HG03095 (cell line): Measurements from ENCODE around the gene CCR2.
"Not testable (repeated sequence)": the region's sequence is repeated elsewhere in the genome, so short reads cannot be mapped to it uniquely, and the experiment has no call there.

Source experiments
- ATAC-seq: cut with Tn5 transposase; IDR thresholded peaks from one replicate; pipeline ENCODE4 v1.9.1; 2021; ENCODE audit warnings: moderate library complexity; ENCODE audit not compliant: unreplicated experiment

Gene CCR2

DNA sequence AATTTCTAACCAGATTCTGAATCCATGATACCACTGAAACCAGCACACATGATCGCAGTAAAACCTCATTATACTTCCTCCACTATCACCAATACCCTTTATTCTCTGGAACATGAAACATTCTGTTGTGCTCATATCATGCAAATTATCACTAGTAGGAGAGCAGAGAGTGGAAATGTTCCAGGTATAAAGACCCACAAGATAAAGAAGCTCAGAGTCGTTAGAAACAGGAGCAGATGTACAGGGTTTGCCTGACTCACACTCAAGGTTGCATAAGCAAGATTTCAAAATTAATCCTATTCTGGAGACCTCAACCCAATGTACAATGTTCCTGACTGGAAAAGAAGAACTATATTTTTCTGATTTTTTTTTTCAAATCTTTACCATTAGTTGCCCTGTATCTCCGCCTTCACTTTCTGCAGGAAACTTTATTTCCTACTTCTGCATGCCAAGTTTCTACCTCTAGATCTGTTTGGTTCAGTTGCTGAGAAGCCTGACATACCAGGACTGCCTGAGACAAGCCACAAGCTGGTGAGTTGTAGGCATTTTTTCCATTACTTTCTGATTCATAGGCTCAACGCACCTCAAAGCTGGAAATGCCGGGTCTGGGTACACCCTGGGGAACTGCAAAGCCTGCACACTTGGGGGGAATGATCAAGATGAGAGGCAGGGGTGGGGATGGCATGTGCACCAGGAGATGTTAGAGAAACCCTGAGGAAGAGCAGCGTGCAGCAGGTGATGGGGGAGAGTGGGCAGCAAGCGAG lies at the start of gene CCR2:
Gene CCR2 (plus strand): TSS at position 465 of the 764 bp plus-strand sequence. CDS start 3,417 bp downstream, outside the sequence.
- ATAC-seq, result no peak

DNA sequence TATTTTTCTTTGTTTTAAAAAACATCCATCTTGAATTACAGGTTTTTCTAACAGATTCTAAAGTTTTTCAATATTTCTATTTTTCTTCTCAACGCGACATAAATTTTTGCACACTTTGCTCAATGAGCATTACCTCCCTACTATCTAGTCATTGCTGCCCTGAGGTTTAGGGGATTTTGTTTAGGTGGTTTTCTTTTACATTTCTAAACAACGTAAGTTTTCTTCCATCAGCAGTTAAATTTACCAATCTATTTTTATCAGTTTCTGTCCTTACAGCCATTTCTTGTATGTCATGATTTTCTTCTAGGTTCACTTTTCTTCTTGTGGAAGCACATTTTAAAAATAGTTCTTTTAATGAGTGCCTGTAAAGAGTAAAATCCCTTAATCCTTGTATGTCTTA lies 49.2 kb upstream of the CCR2 start:
- ATAC-seq, result no peak

DNA sequence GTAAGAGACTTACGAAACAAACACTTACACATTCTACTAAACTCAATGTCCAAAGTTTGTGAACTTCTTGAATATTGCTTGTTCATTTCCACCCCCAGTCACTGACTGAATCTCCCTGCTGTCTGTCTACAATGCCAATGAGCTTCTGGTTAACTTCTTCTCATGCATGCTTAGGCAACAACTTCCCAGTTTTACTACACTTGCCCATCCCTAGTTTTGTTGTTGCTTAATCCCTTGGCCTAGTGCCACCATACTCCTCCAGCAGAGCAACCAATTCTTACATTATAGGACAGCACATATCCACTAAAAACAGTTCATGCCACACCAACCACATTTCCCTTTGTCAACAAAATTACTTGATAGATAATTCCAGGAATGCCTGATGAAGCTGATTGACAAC lies 40.9 kb upstream of the CCR2 start:
- ATAC-seq, result no peak

DNA sequence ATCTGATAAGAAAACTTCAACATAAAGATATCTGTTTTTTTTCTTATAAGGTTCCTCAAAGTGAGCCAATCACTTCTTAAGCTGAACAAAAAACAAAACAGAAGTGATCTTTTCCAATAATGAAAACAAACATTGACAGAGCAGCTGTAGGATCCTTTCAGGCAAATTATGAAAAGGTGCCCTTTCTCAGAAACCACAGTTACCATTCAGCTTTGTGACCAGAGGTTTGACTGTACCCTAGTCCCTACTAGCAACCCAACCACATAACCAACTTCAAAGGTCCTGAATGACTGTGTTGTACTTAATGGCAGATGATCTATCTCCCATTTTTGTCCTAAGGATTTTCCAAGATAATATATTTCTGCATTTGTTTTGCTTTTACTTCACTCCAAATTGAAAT lies 39.4 kb upstream of the CCR2 start:
- ATAC-seq, result no peak

DNA sequence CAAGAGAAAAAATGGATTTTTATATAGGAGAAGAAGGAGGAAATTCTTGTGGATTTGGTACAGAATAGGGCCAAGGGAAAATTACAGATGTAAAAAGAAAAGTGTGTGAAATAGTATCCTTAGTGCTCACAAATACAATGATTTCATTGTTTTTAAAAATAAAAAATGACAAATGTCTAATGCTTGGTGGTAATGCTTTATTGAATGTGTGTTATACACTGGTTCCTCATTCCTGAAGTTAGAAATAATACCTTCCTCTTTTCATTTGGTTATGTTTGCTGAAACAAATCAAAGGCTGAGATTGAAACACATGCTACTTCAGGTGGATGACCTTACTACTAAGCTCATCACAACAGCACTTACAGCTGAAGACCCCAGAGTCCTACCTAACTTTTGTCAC lies 37.7 kb upstream of the CCR2 start:
- no peak for ATAC-seq

DNA sequence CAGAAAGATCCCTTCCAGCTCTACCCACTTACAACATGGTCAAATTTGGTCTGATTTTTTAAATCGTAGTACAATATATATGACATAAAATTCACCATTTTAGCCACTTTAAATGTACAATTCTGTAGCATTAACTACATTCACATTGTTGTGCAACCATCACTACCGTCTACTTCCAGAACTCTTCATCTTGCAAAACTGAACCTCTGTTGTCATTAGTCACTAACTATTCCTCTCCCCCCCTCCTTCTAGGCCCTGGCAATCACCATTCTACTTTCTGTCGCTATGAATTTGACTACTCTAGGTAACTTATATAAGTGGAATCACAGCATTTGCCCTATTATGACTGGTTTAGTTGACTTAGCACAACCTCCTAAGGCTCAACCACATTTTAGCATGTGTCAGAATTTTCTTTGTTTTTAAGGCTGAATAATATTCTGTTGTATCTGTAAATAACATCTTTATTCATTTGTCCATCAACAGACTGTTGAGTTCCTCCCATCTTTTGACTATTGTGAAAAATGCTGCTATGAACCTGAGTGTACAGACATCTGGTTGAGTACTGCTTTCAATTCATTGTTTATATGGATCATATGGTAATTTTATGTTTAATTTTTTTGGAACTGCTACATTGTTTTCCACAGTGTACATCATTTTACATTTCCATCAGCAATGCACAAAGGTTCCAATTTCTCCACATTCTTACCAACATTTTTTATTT lies 35.5 kb upstream of the CCR2 start:
- ATAC-seq, result no peak

DNA sequence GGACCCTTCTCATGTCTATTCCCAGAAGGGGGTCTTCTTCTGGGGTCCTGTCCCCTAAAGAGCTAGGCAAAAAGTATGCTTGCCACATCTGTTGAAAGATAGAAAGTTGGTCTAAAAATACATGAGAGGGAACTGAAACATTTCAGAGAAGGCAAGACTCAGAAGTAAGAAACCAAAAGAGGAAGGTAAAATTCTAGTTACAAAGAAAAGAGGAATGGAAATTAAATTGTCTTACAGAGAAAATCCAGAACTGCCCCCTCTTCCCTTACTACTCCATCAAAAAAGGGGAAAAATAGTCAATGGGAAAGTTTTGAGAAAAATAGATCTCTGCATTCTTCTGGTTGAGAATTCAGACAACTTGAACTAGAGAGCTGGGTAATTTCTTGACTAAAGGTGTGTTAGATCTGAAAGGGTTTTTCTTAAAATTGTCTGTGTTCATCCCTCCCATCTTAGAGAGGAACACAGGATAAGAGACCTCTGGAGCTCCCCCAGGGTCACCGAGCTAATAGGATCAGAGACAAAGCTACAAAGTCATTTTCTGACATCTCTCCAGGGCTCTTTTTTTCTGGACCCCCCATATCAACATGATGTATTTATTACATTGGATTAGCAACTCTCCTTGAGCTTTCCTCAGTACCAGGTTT lies 32.3 kb upstream of the CCR2 start:
- ATAC-seq, result no peak

DNA sequence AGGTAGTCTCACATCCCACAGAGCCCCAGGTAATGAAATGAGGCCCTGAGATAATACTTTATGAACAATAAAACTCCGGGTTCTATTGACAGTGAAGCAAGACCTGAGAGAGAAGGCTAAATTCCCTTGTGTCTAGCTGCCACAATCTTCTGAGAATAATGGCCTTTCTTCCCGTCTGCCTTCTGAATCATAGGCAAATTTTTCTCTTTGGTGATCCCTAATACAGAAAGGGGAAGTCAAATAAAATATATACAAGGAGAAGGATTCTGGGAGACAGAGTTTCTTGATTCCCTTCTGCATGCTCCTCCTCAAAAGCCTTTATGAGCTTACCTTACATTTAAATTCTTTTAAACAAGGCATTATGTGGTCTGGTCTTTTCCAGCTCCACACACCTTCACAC lies 29.9 kb upstream of the CCR2 start:
- ATAC-seq, result no peak

DNA sequence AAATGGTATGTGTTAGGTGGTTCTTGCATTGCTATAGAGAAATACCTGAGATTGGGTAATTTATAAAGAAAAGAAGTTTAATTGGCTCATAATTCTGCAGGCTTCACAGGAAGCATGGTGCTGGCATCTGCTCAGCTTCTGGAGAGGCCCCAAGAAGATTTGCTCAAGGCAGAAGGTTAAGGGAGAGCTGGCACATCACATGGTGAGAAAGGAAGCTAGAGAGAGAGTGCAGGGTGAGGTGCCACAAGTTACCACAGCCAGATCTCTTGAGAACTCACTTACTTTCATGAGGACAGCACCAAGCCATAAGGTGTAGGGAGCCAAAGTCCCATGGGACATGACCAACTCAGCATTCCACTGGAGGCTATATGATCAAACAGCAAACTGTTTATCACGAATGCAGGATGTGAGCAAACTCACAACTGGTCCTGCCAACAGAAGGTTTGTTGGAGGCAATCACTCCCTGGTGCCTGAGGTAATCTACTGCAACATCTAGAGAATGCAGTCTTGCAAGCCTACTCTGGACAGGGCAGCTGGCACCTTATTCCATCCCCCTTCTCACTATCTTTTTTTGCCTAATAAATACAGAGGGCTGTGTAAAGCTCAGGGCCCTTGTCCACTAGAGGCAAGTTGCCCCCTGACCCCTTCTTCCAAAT lies 28.1 kb upstream of the CCR2 start:
- no peak for ATAC-seq

DNA sequence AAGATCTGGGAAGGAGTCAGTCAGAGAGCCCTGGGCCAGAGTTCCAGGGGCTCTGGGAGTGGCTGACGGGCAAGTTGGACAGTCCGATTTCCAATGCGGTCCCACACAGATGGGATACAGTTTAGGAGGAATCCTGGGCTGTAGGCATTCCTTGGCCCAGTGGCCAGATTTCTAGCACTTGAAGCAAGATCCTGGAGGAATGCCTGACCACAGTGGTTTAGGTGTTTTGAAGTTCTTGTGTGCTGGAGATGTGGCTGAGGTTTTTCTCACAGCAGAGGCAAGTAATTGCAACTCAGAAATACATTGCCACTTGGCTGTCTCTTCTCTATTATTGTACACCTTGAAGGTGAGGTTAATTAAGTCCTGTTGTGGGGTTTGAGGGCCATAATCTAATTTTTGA lies 23.2 kb upstream of the CCR2 start:
- not testable (repeated sequence) for ATAC-seq

DNA sequence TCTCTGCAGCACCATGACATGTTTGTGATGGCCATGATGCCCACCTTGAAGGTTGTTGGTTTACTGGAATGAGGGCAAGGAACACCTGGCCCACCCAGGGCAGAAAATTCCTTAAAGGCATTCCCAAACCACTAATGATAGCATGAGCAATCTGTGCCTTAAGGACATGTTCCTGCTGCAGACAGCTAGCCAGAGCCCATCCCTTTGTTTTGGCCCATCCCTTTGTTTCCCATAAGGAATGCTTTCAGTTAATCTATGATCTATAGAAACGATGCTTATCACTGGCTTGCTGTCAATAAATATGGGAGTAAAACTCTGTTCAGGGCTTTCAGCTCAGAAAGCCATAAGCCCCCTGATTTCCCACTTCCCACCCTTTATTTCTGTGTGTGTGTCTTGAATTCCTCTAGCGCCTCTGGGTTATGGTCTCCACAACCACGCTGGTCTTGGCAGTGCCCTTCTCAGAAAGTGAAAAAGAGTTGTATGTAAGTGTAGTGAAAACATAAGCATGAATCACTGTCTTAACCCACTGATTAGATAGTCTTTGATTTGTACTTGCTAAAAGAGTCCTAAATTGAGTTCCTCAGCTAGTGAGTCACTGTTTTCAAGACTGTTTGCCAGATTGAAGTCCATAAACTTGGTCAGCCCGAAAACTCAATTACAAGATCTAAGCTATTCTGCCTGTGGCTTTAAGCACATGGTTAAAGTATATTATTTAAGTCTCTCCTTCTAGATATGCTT lies 19.0 kb upstream of the CCR2 start:
- ATAC-seq, result no peak

DNA sequence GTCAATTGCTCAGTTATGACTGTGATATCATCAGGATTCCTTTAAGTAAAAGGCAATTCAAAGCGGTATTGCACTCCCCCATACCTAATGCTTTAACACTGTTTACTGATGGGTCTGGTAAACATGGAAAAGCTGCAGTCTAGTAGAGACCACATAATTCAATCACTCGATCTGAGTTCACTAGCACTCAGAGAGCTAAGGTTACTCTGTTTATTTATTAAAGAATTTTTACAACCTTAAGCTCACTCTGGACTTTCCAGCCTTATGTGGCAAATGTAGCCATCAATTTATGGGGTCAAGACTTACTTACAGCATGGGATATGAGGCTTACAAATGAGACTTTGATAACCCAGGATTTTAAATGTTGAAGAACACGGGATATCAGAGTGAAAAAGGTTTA lies 18.4 kb upstream of the CCR2 start:
- ATAC-seq, result no peak

DNA sequence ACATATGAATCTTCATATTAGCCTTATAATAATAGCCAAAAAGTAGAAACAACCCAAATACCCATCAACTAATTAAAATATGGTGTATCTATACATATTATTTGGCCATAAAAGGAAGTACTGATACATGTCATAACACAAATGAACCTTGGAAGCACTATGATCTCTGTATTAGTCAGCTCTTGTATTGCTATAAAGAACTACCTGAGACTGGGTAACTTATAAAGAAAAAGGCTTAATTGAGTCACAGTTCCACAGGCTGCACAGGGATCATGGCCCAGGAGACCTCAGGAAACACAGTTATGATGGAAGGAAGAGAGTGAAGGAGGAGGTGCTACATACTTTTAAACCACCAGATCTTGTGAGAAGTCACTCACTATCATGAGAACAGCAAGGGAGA lies 16.0 kb upstream of the CCR2 start:
- no peak for ATAC-seq

DNA sequence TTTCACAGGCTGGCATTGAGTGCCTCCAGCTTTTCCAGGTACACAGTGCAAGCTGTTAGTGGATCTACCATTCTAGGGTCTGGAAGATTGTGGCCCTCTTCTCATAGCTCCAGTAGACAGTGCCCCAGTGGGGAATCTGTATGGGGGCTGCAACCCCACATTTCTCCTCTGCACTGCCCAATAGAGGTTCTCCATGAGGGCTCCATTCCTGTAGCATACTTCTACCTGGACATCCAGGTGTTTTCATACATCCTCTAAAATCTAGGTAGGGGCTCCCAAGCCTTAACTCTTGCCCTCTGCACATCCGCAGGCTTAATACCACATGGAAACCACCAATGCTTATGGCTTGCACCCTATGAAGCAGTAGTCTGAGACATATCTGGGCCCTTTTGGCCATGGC lies 15.1 kb upstream of the CCR2 start:
- ATAC-seq, result no peak

DNA sequence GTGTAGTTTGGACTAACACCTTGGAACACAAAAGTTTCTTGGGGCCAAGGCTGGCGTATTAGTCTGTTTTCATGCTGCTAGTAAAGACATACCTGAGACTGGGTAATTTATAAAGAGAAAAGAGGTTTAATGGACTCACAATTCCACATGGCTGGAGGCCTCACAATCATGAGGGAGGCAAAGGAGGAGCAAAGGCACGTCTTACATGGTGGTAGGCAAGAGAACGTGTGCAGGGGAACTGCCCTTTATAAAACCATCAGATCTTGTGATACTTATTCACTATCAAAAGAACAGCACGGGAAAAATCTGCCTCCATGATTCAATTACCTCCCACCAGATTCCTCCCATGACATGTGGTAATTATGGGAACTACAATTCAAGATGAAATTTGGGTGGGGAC lies 9.4 kb upstream of the CCR2 start:
- ATAC-seq, result no peak

DNA sequence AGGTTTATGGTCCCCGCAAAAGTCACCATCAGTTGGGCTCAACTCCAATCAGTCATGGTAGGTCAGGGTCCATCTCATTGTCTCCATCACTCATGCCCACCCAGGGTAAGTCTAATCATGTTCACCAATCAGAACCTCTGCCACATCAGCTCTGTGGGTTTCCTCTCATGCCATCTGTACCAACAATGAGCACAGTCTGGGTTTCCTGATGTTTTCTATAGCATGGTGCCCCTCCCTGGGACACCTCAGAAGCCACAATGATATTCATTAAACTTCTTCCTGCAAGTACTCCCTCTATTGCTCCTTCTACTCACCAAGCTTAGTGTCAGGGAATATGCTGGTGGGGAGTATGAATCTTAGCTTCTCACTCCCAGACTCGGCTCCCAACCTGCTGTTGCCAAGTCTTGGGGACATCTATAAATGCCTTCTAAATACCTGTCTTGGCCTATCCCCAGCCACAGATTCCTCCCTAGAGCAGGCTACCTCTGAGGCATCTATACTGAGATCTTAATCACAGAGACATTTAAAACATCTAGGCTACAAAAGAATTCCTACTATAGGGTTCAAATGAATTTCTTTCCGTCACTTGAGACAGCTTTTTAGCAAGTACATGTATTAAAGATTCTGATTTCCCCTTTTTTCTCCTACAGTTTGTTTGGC lies 5.0 kb upstream of the CCR2 start:
- ATAC-seq, result no peak

DNA sequence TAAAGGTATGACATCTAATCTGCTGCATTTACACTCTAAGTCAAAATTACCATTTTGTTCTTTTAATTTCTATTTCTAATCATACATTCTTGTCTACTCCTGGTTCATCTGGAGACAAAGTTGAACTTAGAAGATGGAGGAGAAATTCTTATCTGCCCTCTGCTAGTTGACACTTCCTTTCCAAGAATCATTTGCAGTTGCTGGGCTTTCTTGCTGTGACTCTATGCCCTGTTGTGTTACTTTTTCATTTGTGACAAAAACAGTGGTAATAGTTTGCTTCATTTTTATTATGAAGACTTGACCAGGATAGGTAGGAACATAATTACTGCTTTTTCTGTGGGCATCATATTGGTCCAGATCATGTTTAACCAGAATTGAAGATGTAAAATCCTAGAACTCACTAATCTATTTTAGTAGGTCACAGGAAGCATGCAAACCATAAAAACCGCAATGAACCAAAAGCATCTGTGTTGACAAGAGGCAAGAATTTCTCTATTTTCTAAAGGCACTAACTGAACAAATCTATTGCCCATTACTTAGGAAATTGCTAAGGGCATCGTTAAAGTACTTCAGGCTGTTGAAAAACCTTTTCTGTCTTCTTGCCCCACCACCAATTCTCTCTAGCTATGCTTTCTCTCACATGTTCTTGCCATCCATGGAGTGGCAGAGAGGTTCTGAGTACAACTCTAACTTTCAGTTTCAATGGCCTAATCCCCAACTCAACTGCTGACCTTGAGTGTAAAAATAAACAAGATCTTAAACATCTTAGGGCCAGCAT lies 4.2 kb upstream of the CCR2 start:
- peak; percentile 48 for ATAC-seq

DNA sequence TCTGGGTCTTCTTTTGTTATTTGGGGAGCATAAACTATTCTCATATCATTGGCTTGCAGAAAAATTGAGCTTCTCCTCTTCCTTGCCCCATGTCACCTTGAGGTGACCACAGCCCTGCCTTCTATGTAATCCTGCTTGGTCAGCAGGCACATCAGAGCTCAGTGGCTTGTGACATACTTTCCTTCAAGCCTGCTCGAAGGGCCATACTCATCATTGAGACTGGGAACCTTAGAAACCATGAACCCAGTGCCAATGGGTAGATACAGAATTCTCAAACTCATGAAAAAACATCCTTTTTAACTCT lies 3.7 kb upstream of the CCR2 start:
- ATAC-seq, result no peak

DNA sequence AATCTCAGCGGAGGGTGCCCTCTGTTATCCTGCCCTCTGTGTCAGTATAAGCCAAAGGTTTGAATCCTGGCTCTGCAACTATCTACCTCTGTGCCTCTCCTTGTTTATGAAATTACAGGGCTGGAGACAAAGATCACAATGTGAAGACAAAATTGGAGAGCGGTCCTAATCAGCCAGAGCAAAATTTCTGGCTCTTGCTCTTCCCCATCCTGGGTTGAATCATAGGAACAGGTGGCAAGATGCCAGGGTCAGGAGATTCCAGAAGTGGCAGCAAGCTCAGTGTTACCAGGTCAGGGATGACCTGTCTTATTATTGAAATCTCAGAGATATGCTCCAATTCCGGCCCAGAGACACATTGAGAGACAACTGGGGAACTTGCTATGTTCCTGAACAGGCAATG lies 2.3 kb upstream of the CCR2 start:
- ATAC-seq, result no peak

DNA sequence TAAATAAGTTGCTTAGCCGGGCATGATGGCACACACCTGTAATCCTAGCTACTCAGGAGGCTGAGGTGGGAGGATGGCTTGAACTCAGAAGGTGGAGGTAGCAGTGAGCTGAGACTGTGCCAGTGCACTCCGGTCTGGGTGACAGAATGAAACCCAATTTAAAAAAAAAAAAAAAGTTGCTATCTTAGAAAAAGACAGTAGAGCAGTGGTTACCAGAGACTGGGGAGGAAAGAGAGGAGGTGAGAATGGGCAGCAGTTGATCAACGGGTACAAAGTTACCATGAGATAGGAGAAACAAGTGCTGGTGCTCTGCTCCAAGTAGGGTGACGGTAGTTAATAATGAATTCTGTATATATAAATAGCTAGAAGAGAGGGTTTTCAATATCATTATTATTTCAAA lies 821 bp upstream of the CCR2 start:
- ATAC-seq, result no peak
